Muscle layer of colon (tissue), 2 donors: Measurements from ENCODE around the gene NTNG1.

Experiments
- H3K27ac ChIP-seq: one replicate; pipeline ENCODE4 v1.7.0; 2013; ENCODE audit warnings: low read depth, mild to moderate bottlenecking, low read length, moderate library complexity
- H3K27me3 ChIP-seq, 2 donors: one replicate each; pipeline ENCODE4 v1.7.0; 2013; ENCODE audit warnings: low read length in 2 of 2, mild to moderate bottlenecking in 2 of 2; ENCODE audit not compliant: insufficient read depth in 2 of 2, control insufficient read depth in 1 of 2
- H3K36me3 ChIP-seq: one replicate; pipeline ENCODE4 v1.7.0; 2013; ENCODE audit warnings: mild to moderate bottlenecking, low read length; ENCODE audit not compliant: insufficient read depth
- H3K4me1 ChIP-seq: one replicate; pipeline ENCODE4 v1.7.0; 2013; ENCODE audit warnings: mild to moderate bottlenecking, low read length; ENCODE audit not compliant: insufficient read depth
- H3K4me3 ChIP-seq, 2 donors: one replicate each; pipeline ENCODE4 v1.7.0; 2013; ENCODE audit warnings: low read length in 2 of 2, low read depth in 1 of 2, mild to moderate bottlenecking in 1 of 2, moderate library complexity in 1 of 2
- H3K9ac ChIP-seq: one replicate; pipeline ENCODE4 v1.7.0; 2013; ENCODE audit warnings: low read length
- H3K9me3 ChIP-seq: one replicate; pipeline ENCODE4 v1.7.0; 2013; ENCODE audit warnings: mild to moderate bottlenecking, low read length
- donor health status: abdominal sarcoma.
- donor health status: Adenocarcinoma of cecum.

The NTNG1 gene

GRCh38 chr1:107297681-107298080 is 156.8 kb downstream of the NTNG1 start:
- Histone ChIP-seq H3K27me3 (no peaks in the 10 kb centered on the region), H3K27ac (no peak overlapping the region), H3K4me1 (no peaks in the 10 kb centered on the region), H3K36me3 (no peaks in the 10 kb centered on the region), H3K9ac (no peak overlapping the region), H3K9me3 (no peaks in the 10 kb centered on the region), H3K4me3 (no peak overlapping the region)

GRCh38 chr1:107298526-107298925 is 157.7 kb downstream of the NTNG1 start:
- Histone ChIP-seq H3K9me3 (no peaks in the 10 kb centered on the region), H3K27ac (no peak overlapping the region), H3K27me3 (no peaks in the 10 kb centered on the region), H3K4me3 (no peak overlapping the region), H3K36me3 (no peaks in the 10 kb centered on the region), H3K9ac (no peak overlapping the region), H3K4me1 (no peaks in the 10 kb centered on the region)

- no peak overlapping the region for H3K27ac ChIP-seq
- H3K9me3 ChIP-seq, result no peaks in the 10 kb centered on the region
- no peak overlapping the region for H3K9ac ChIP-seq
- H3K27me3 ChIP-seq, result no peaks in the 10 kb centered on the region
- no peak overlapping the region for H3K4me3 ChIP-seq
- no peaks in the 10 kb centered on the region for H3K4me1 ChIP-seq
- H3K36me3 ChIP-seq, result no peaks in the 10 kb centered on the region
These were observed 158.7 kb downstream of the NTNG1 start for GRCh38 chr1:107299521-107299920.

GRCh38 chr1:107309962-107310361 is 169.1 kb downstream of the NTNG1 start:
- H3K9ac ChIP-seq, result no peak overlapping the region
- H3K27me3 ChIP-seq, result no peaks in the 10 kb centered on the region
- no peaks in the 10 kb centered on the region for H3K9me3 ChIP-seq
- no peaks in the 10 kb centered on the region for H3K4me1 ChIP-seq
- H3K27ac ChIP-seq, result no peak overlapping the region
- no peaks in the 10 kb centered on the region for H3K36me3 ChIP-seq
- no peak overlapping the region for H3K4me3 ChIP-seq

- H3K4me3 ChIP-seq, result no peak overlapping the region
- no peaks in the 10 kb centered on the region for H3K4me1 ChIP-seq
- H3K36me3 ChIP-seq, result no peaks in the 10 kb centered on the region
- no peak overlapping the region for H3K9ac ChIP-seq
- H3K27me3 ChIP-seq, result no peaks in the 10 kb centered on the region
- H3K9me3 ChIP-seq, result no peaks in the 10 kb centered on the region
- no peak overlapping the region for H3K27ac ChIP-seq
These were observed 174.8 kb downstream of the NTNG1 start for GRCh38 chr1:107315652-107316051.

- no peak overlapping the region for H3K9ac ChIP-seq
- H3K36me3 ChIP-seq, result no peaks in the 10 kb centered on the region
- no peak overlapping the region for H3K4me3 ChIP-seq
These were observed 178.1 kb downstream of the NTNG1 start for GRCh38 chr1:107318932-107319331.

GRCh38 chr1:107323784-107324183 is 182.9 kb downstream of the NTNG1 start:
- Histone ChIP-seq H3K9ac (no peak overlapping the region), H3K36me3 (no peaks in the 10 kb centered on the region), H3K4me1 (peaks cover 10% of the 10 kb centered on the region), H3K4me3 (no peak overlapping the region), H3K9me3 (no peaks in the 10 kb centered on the region), H3K27ac (no peak overlapping the region), H3K27me3 (no peaks in the 10 kb centered on the region)

More at GRCh38 chr1:107318932-107319331, 178.1 kb downstream of the NTNG1 start:
- no peaks in the 10 kb centered on the region for H3K27me3 ChIP-seq
- H3K27ac ChIP-seq, result no peak overlapping the region
- peaks cover 10% of the 10 kb centered on the region for H3K4me1 ChIP-seq
- H3K9me3 ChIP-seq, result no peaks in the 10 kb centered on the region

- Histone ChIP-seq H3K9me3 (no peaks in the 10 kb centered on the region), H3K4me1 (peaks cover 10% of the 10 kb centered on the region), H3K9ac (no peak overlapping the region), H3K27me3 (no peaks in the 10 kb centered on the region), H3K36me3 (no peaks in the 10 kb centered on the region), H3K4me3 (no peak overlapping the region), H3K27ac (no peak overlapping the region)
These were observed 186.1 kb downstream of the NTNG1 start for GRCh38 chr1:107326824-107327445.

GRCh38 chr1:107327446-107327845 is 186.6 kb downstream of the NTNG1 start:
- peaks cover 10% of the 10 kb centered on the region for H3K4me1 ChIP-seq
- H3K9me3 ChIP-seq, result no peaks in the 10 kb centered on the region
- no peak overlapping the region for H3K27ac ChIP-seq
- no peak overlapping the region for H3K4me3 ChIP-seq
- no peaks in the 10 kb centered on the region for H3K27me3 ChIP-seq
- no peaks in the 10 kb centered on the region for H3K36me3 ChIP-seq
- H3K9ac ChIP-seq, result no peak overlapping the region

GRCh38 chr1:107328087-107328486 is 187.2 kb downstream of the NTNG1 start:
- no peaks in the 10 kb centered on the region for H3K36me3 ChIP-seq
- H3K9me3 ChIP-seq, result no peaks in the 10 kb centered on the region
- peaks cover 3% of the 10 kb centered on the region for H3K4me1 ChIP-seq
- H3K27me3 ChIP-seq, result no peaks in the 10 kb centered on the region
- H3K27ac ChIP-seq, result no peak overlapping the region
- no peak overlapping the region for H3K4me3 ChIP-seq
- no peak overlapping the region for H3K9ac ChIP-seq

- H3K9me3 ChIP-seq, result no peaks in the 10 kb centered on the region
- no peaks in the 10 kb centered on the region for H3K27me3 ChIP-seq
- H3K27ac ChIP-seq, result no peak overlapping the region
- H3K4me3 ChIP-seq, result no peak overlapping the region
- H3K4me1 ChIP-seq, result no peaks in the 10 kb centered on the region
- H3K9ac ChIP-seq, result no peak overlapping the region
- no peaks in the 10 kb centered on the region for H3K36me3 ChIP-seq
These were observed 198.9 kb downstream of the NTNG1 start for GRCh38 chr1:107339775-107340174.

- no peak overlapping the region for H3K9ac ChIP-seq
- no peaks in the 10 kb centered on the region for H3K27me3 ChIP-seq
- no peaks in the 10 kb centered on the region for H3K4me1 ChIP-seq
- H3K4me3 ChIP-seq, result no peak overlapping the region
- H3K9me3 ChIP-seq, result no peaks in the 10 kb centered on the region
- no peaks in the 10 kb centered on the region for H3K36me3 ChIP-seq
- no peak overlapping the region for H3K27ac ChIP-seq
These were observed 201.5 kb downstream of the NTNG1 start for GRCh38 chr1:107342316-107342715.
